Measurements from ENCODE around the gene ACOX3. TPM values are rescaled to one million over a fixed set of nuclear protein-coding genes. Genes with fewer than 3 reads are reported as not detected.
A peak's percentile ranks its signal among the peaks of the same experiment; 100 is the strongest.

Gene ACOX3
- total and polyA plus RNA-seq, 2 of the 8 experiments (the other 6 are each of a cell fraction or from before 2014, with no cell fraction given): 2.5 to 9.9 TPM

DNA sequence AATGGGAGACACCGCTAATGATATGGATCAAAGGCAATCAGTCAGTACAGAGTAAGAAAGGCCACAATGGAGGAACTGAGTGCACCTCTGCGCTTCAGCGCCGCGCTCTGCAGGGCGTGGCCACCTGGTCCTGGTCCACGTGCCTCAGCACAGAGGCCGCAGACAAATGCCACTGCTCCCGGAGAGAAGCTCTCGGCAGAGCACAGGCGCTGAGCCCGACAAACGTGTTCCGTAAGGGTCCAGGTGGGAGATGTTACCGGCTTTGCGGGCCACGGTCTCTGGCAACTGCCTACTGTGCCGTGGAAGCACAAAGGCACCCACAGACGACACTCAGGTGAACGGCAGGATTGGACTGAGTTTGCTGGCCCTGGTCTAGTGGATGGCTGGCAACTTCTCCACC lies 68.9 kb downstream of the ACOX3 start:
- H2BK20ac ChIP-seq (ENCODE audit: low read length): no peak overlapping the region
- no peak overlapping the region for H2BK5ac ChIP-seq (ENCODE audit: low read depth, low read length)
- no peak overlapping the region for H2AFZ ChIP-seq (ENCODE audit: low read length)
- no peak overlapping the region for H2AK5ac ChIP-seq (ENCODE audit: low read depth, low read length)
- H3K56ac ChIP-seq (replicated peaks; ENCODE audit: insufficient read length, low read depth, low read length): no peak overlapping the region
- no peaks in the 10 kb centered on the region for H3K79me1 ChIP-seq (ENCODE audit: low read depth, low read length)
- no peaks in the 10 kb centered on the region for H3K9me3 ChIP-seq (ENCODE audit: insufficient read depth in 2 of 2, low read depth in 1 of 2, low read length in 1 of 2)
- no peak overlapping the region for H4K8ac ChIP-seq (ENCODE audit: extremely low read depth, insufficient read depth, low read length)
- H3K4me2 ChIP-seq (ENCODE audit: insufficient read depth in 1 of 2, low read depth in 2 of 2, low read length in 2 of 2): no peak overlapping the region
- H3K23me2 ChIP-seq (ENCODE audit: low read depth, low read length): no peaks in the 10 kb centered on the region
- H2BK12ac ChIP-seq (ENCODE audit: low read depth, low read length): no peak overlapping the region; the same call in 1 of the 2 replicates
- ChIA-PET CTCF (ENCODE audit: partially characterized antibody) (no interaction called here), POLR2A (ENCODE audit: partially characterized antibody) (interaction anchor here (0.6 kb wide), 1 partner anchor 20 kb away, joined by 3 read pairs; no protein-coding TSS in a partner anchor)
- no peak overlapping the region for H3K14ac ChIP-seq (ENCODE audit: insufficient read length)
- 95% methylated on average over 20 of the region's 20 CpGs; no CpG with 5 or more reads in 1 of the 2 experiments for WGBS, 2 experiments (ENCODE audit: extremely low coverage in 1 of 2, insufficient coverage in 1 of 2, insufficient read length in 1 of 2, insufficient replicate concordance in 2 of 2, low coverage in 1 of 2, low lambda C conversion rate in 2 of 2, missing lambda C conversion rate in 1 of 2)
- H3K23ac ChIP-seq (ENCODE audit: insufficient read length): no peak overlapping the region
- no peaks in the 10 kb centered on the region for H3K79me2 ChIP-seq (ENCODE audit: control insufficient read depth in 1 of 2, insufficient read depth in 2 of 2, low read length in 2 of 2)
- FAIRE-seq (no peak), DNase-seq (ENCODE audit: low read depth in 1 of 2, low spot score in 2 of 2) (no peak)
- peaks cover 0 to 2% of the 10 kb centered on the region in 2 experiments for H4K20me1 ChIP-seq (replicated peaks in 1 of 2; ENCODE audit: control insufficient read depth in 1 of 2, insufficient read depth in 2 of 2, low read length in 2 of 2)
- no peaks in the 10 kb centered on the region for H3K27me3 ChIP-seq (replicated peaks in 1 of 4; ENCODE audit: control insufficient read depth in 3 of 4, extremely low read depth in 1 of 4, insufficient read depth in 3 of 4, low read length in 3 of 4)
- no peak overlapping the region for H3K27ac ChIP-seq (ENCODE audit: low read depth, low read length)
- H3K18ac ChIP-seq (ENCODE audit: extremely low read depth, low read length): no peak overlapping the region
- no peaks in the 10 kb centered on the region for H3K36me3 ChIP-seq (ENCODE audit: control insufficient read depth in 2 of 4, insufficient read depth in 4 of 4, low read length in 3 of 4)
- no peak overlapping the region for H4K91ac ChIP-seq (replicated peaks; ENCODE audit: insufficient read length, low read length)
- 0 out of 2 replicates have a peak overlapping the region, but pooled peaks have one; percentile 65 for H2BK15ac ChIP-seq (ENCODE audit: low read length)
- no peak overlapping the region for H3K4me3 ChIP-seq (ENCODE audit: extremely low read depth in 1 of 4, insufficient read depth in 2 of 4, low read depth in 3 of 4, low read length in 4 of 4)
- no peak overlapping the region for H3K9ac ChIP-seq (replicated peaks in 1 of 4; ENCODE audit: extremely low read depth in 1 of 4, low read depth in 3 of 4, low read length in 3 of 4)
- peaks cover 0 to 2% (median under 1%) of the 10 kb centered on the region in 4 experiments; a peak in 2 of 7 replicates for H3K4me1 ChIP-seq (replicated peaks in 1 of 4; ENCODE audit: control insufficient read depth in 3 of 4, insufficient read depth in 4 of 4, low read length in 3 of 4)
- no peak overlapping the region for H3K4ac ChIP-seq (replicated peaks; ENCODE audit: insufficient read length, low read depth, low read length)
- no peak overlapping the region for H2BK120ac ChIP-seq (replicated peaks; ENCODE audit: low read depth, low read length)
- H4K5ac ChIP-seq (ENCODE audit: insufficient read length, low read depth, low read length): no peak overlapping the region
- TF ChIP-seq SIN3A (conservative IDR thresholded peaks at IDR 0.05 in 1 of 2, IDR thresholded peaks at IDR 0.05 in 1 of 2; ENCODE audit: low read depth in 1 of 2, low read length in 2 of 2) (no peak), SIRT6 (IDR thresholded peaks at IDR 0.05; ENCODE audit: low read length) (no peak), YY1 (IDR thresholded peaks at IDR 0.05; ENCODE audit: low read depth, low read length) (no peak), ZNF274 (IDR thresholded peaks at IDR 0.05; ENCODE audit: borderline replicate concordance, extremely low read depth, low read length) (no peak), SP2 (IDR thresholded peaks at IDR 0.05; ENCODE audit: low read length) (no peak), NRF1 (IDR thresholded peaks at IDR 0.05; ENCODE audit: low read depth, low read length) (no peak), BRCA1 (IDR thresholded peaks at IDR 0.05; ENCODE audit: low read depth, low read length) (no peak), NANOG (IDR thresholded peaks at IDR 0.05; ENCODE audit: insufficient read depth, low read depth, low read length, poor library complexity, severe bottlenecking) (no peak), CBX5 (IDR thresholded peaks at IDR 0.05; ENCODE audit: low read depth, low read length) (no peak), KDM1A (IDR thresholded peaks at IDR 0.05; ENCODE audit: borderline replicate concordance, low read length) (no peak), EP300 (IDR thresholded peaks at IDR 0.05; ENCODE audit: borderline replicate concordance in 1 of 2, low read depth in 2 of 2, low read length in 2 of 2) (no peak)
- TF ChIP-seq, protein P1, sequence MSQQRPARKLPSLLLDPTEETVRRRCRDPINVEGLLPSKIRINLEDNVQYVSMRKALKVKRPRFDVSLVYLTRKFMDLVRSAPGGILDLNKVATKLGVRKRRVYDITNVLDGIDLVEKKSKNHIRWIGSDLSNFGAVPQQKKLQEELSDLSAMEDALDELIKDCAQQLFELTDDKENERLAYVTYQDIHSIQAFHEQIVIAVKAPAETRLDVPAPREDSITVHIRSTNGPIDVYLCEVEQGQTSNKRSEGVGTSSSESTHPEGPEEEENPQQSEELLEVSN (IDR thresholded peaks at IDR 0.05): no peak
